Glutamatergic neuron (in vitro differentiated cells): ENCODE results near the gene PPP2R3A. TPM values are rescaled to one million over a fixed set of nuclear protein-coding genes. Genes with fewer than 3 reads are reported as not detected.

Experiments
- DNase-seq: peaks from one replicate; pipeline ENCODE4 v3.0.0; 2022
- H3K27ac Mint-ChIP-seq: one replicate; pipeline ENCODE4 v1.8.0; 2020; ENCODE audit warnings: mild to moderate bottlenecking, mixed read lengths, inconsistent platforms; ENCODE audit not compliant: unreplicated experiment
- H3K27me3 Mint-ChIP-seq: one replicate; pipeline ENCODE4 v1.8.0; 2020; ENCODE audit warnings: mild to moderate bottlenecking, moderate library complexity, mixed read lengths, inconsistent platforms; ENCODE audit not compliant: unreplicated experiment
- H3K36me3 Mint-ChIP-seq: one replicate; pipeline ENCODE4 v1.8.0; 2020; ENCODE audit warnings: mild to moderate bottlenecking, mixed read lengths, inconsistent platforms; ENCODE audit not compliant: unreplicated experiment
- H3K4me1 Mint-ChIP-seq: one replicate; pipeline ENCODE4 v1.8.0; 2020; ENCODE audit warnings: mild to moderate bottlenecking, low read depth, mixed read lengths, inconsistent platforms; ENCODE audit not compliant: unreplicated experiment
- H3K4me3 Mint-ChIP-seq: one replicate; pipeline ENCODE4 v1.8.0; 2020; ENCODE audit warnings: mild to moderate bottlenecking, mixed read lengths, inconsistent platforms; ENCODE audit not compliant: unreplicated experiment
- H3K9me3 Mint-ChIP-seq: one replicate; pipeline ENCODE4 v1.8.0; 2020; ENCODE audit warnings: mild to moderate bottlenecking, moderate library complexity, mixed read lengths, inconsistent platforms; ENCODE audit not compliant: unreplicated experiment
- total RNA-seq: library from RNA; stranded (reverse); fragmentation: NEBNext Ultra II Directional; extraction: Animal tissue kit (Norgen Biotek cat#: 25700); gene quantifications from one replicate; pipeline ENCODE4 v1.2.1, GENCODE V29; 2021; ENCODE audit not compliant: unreplicated experiment
- TF ChIP-seq, protein P1 (sequence below): fragments of 200-600 bp; sonication (generic); IDR thresholded peaks from one replicate; pipeline ENCODE4 v1.5.0; 2021; ENCODE audit not compliant: partially characterized antibody, unreplicated experiment

The PPP2R3A gene
- total RNA-seq, 1 donor from 2014 or later = 13.0 TPM

DNA sequence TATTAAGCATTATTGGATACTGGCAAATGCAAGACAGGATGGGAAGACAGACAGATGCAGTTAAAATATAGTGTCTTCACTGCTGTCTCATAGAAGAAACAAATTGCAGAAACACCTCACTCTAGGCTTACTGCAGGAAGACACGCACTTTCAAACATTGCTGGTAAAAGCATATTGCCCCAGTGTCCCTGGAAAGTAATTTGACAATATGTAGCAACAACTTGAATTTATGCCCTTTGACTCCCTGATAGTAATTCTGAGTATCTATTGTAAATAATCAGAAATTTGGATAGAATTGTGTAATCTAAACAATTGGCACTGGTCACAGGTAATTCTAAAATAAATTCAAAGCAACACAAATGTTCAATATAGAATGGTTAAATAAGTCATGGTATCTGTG is 168.6 kb downstream of the PPP2R3A start:
- Mint-ChIP-seq H3K36me3 (peaks cover 3% of the 10 kb centered on the region), H3K9me3 (no peaks in the 10 kb centered on the region), H3K4me1 (peaks cover 6% of the 10 kb centered on the region), H3K27me3 (no peaks in the 10 kb centered on the region), H3K27ac (no peak overlapping the region), H3K4me3 (no peak overlapping the region)
- TF ChIP-seq, protein P1, sequence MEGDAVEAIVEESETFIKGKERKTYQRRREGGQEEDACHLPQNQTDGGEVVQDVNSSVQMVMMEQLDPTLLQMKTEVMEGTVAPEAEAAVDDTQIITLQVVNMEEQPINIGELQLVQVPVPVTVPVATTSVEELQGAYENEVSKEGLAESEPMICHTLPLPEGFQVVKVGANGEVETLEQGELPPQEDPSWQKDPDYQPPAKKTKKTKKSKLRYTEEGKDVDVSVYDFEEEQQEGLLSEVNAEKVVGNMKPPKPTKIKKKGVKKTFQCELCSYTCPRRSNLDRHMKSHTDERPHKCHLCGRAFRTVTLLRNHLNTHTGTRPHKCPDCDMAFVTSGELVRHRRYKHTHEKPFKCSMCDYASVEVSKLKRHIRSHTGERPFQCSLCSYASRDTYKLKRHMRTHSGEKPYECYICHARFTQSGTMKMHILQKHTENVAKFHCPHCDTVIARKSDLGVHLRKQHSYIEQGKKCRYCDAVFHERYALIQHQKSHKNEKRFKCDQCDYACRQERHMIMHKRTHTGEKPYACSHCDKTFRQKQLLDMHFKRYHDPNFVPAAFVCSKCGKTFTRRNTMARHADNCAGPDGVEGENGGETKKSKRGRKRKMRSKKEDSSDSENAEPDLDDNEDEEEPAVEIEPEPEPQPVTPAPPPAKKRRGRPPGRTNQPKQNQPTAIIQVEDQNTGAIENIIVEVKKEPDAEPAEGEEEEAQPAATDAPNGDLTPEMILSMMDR = no peak
- DNase-seq = no peak

DNA sequence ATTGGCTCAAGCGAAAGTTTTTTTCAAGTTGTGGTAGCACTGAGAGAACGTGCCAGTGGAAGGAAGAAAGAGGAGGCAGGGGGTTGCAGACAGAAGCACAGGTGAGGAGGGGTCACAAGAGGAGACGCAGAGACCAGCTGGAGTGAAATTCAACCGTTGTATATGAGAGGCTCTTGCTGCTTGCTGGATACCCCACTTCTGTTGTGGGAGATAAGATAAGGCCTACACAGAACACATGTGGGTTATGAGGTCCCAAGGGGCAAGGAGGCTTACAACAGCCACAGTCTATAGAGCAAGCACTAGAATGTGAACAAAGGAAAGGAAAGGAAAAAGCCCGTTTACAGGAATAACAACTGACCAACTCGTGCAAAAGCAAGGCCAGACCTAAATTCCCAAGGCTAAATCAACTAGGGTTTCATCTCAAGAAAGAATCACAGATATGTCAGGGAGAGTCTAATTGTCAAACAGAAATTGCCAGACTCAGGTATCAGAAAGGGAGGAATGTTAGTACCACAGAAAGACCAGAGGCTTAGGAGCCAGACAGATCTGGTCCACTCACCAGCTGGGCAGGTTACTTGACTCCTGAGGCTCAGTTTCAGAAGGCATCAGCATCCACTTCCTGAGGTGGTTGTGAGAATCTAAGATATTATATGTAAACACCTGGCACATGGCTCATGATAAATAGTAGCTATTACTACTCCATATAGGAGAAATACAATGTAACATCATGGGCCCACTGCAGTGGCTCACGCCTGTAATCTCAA is 169.7 kb downstream of the PPP2R3A start:
- peak overlapping the region; percentile 55 for H3K4me3 Mint-ChIP-seq
- peaks cover 6% of the 10 kb centered on the region for H3K4me1 Mint-ChIP-seq
- no peaks in the 10 kb centered on the region for H3K36me3 Mint-ChIP-seq
- no peaks in the 10 kb centered on the region for H3K27me3 Mint-ChIP-seq
- no peaks in the 10 kb centered on the region for H3K9me3 Mint-ChIP-seq
- TF ChIP-seq, protein P1 = no peak
- H3K27ac Mint-ChIP-seq = peak overlapping the region; percentile 95
- no peak for DNase-seq

DNA sequence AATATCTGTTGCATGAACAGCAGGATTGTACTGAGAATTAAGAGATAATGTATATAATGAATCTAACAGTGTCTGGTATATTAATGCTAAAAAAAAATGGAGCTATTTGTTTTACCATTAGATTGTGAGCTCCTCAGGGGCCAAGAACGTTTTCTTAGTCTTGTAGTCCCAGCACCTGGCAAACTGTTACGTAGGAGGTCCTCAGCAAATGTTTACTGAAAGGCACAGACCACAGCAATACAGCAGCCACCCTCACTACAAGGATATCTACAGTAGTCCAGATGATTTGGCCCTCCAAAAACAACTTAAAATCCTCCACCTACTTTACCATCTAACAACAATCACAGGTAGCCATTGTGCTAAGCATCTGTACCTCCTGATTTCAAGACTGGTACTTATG is 170.9 kb downstream of the PPP2R3A start:
- H3K4me3 Mint-ChIP-seq = no peak overlapping the region
- no peaks in the 10 kb centered on the region for H3K27me3 Mint-ChIP-seq
- TF ChIP-seq, protein P1 = no peak
- DNase-seq = no peak
- H3K27ac Mint-ChIP-seq = no peak overlapping the region
- no peaks in the 10 kb centered on the region for H3K9me3 Mint-ChIP-seq
- peaks cover 6% of the 10 kb centered on the region for H3K4me1 Mint-ChIP-seq
- no peaks in the 10 kb centered on the region for H3K36me3 Mint-ChIP-seq

DNA sequence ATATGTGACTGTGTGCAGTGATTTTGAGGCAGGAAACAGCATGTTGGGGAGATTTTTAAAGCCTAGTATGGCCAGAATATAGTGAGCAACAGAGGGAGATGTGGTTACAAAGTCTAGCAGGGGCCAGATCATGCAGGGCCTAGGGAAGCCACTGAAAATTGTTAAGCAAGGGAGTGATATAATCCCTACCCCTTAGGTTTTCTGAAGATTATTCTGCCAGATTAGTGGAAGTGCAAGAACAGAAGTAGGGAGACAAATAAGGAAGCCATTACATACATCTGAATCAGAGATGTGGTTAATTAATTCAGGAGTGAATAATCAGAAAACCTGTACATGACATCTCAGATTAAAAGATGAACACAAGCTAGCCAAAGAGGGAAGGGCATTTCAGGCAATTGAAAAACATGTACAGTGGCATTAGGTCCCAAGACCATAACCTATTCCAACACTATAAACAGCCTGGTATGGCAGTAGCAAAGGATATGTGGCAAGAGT is 175.8 kb downstream of the PPP2R3A start:
- no peak for DNase-seq
- TF ChIP-seq, protein P1 = no peak
- Mint-ChIP-seq H3K9me3 (no peaks in the 10 kb centered on the region), H3K27me3 (no peaks in the 10 kb centered on the region), H3K4me3 (no peak overlapping the region), H3K36me3 (no peaks in the 10 kb centered on the region), H3K27ac (no peak overlapping the region), H3K4me1 (no peaks in the 10 kb centered on the region)

DNA sequence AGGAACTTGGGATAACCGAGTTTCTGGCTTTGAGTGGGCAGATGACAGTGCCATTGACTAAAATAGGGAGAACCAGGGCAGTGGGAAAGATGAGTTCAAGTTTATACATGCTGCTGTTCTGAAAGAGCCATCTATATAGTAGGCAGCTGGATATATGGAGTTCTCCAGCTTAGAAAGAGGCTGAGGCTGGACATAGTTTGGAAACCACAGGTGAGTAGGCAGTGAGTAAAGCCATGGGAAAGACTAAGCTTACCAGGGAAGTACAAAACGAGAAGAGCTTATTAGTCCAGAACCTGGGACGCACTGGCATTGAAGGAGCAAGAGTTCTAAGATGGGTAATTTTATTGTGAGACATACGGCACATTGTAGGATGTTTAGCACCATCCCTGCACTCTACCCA is 176.4 kb downstream of the PPP2R3A start:
- TF ChIP-seq, protein P1 = no peak
- no peak for DNase-seq
- H3K4me1 Mint-ChIP-seq = no peaks in the 10 kb centered on the region
- no peaks in the 10 kb centered on the region for H3K9me3 Mint-ChIP-seq
- no peak overlapping the region for H3K27ac Mint-ChIP-seq
- no peak overlapping the region for H3K4me3 Mint-ChIP-seq
- H3K27me3 Mint-ChIP-seq = no peaks in the 10 kb centered on the region
- no peaks in the 10 kb centered on the region for H3K36me3 Mint-ChIP-seq
